Activated B cell treated with CpG ODN at 0.5 μM for 24 hours (primary cell): ENCODE data around the gene CCDC8. TPM values are rescaled to one million over a fixed set of nuclear protein-coding genes. Genes with fewer than 3 reads are reported as not detected.
"Not testable (repeated sequence)": the region's sequence is repeated elsewhere in the genome, so short reads cannot be mapped to it uniquely, and the experiment has no call there.

Experiments
- ATAC-seq: fragments of 200-7000 bp; cut with Tn5 transposase; one replicate; pipeline ENCODE4 v1.10.0; 2021; ENCODE audit warnings: low read depth, mild to moderate bottlenecking, moderate library complexity
- CTCF ChIA-PET: fragments of 350-600 bp; sonication (Branson Sonifier 250); formaldehyde crosslinking; loops from one replicate; lab custom pipeline; 2021; ENCODE audit warnings: antibody characterized with exemption; lab: Charles Lee
- POLR2A ChIA-PET: fragments of 350-600 bp; sonication (Branson Sonifier 250); formaldehyde crosslinking; loops from one replicate; lab custom pipeline; 2021; ENCODE audit warnings: antibody characterized with exemption; lab: Charles Lee
- DNase-seq: peaks from one replicate; pipeline ENCODE4 v3.0.0; 2022
- H3K27ac Mint-ChIP-seq: one replicate; pipeline ENCODE4 v1.8.0; 2020; ENCODE audit warnings: mixed read lengths
- H3K27me3 Mint-ChIP-seq: one replicate; pipeline ENCODE4 v1.8.0; 2021; ENCODE audit warnings: mixed read lengths
- H3K36me3 Mint-ChIP-seq: one replicate; pipeline ENCODE4 v1.8.0; 2021; ENCODE audit warnings: low read depth, mixed read lengths
- H3K4me1 Mint-ChIP-seq: one replicate; pipeline ENCODE4 v1.8.0; 2021; ENCODE audit warnings: mixed read lengths
- H3K4me3 Mint-ChIP-seq: one replicate; pipeline ENCODE4 v1.8.0; 2020; ENCODE audit warnings: mild to moderate bottlenecking, mixed read lengths
- H3K9me3 Mint-ChIP-seq: one replicate; pipeline ENCODE4 v1.8.0; 2020; ENCODE audit warnings: mixed read lengths
- intact Hi-C: fragments of 100-400 bp; cut with micrococcal nuclease; formaldehyde crosslinking; loops from one replicate; pipeline ENCODE4 v1.15.1; 2024
- total RNA-seq: library from RNA; stranded (reverse); gene quantifications from 2 replicates; pipeline ENCODE4 v1.2.3, GENCODE V29; 2022
- TF ChIP-seq, protein P1 (sequence below): fragments of 200-600 bp; IDR thresholded peaks from one replicate; pipeline ENCODE4 v1.8.0; 2022; ENCODE audit warnings: antibody characterized with exemption, mild to moderate bottlenecking

The CCDC8 gene
- total RNA-seq, 1 donor from 2014 or later: not detected

DNA sequence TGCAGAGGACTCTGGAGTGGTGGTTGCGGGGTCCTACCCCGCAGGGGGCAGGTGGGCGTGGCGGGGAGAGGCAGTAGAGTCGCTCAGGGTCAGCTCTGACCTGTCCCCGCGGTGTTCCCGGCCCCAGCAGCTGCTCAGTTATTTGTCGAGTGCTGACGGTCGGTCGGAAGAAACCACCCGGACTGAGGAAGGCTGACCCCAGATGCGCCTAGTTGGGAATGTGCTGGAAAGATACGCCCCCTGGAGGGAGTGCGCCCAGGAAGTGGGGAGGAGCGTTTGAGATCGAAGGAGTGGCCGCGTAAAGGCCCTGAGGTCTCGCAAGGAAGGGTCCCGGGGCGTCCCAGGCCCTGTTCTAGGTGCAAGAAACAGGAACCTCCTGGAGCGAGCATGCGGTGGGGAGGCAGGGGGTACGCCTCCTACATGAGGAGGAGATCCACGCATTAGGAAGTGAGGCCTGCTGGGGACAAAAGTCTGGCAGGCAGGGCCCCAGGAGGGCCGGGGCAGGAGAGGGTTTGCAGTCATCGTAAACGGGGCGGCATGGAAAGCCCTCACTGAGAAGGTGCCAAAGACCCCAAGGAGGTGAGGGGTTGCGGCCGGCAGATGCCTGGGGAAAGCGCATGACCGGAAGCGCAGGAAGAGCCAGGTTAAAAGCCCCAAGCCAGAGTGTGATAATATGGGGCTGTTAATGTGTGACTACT, 9.2 kb downstream of the CCDC8 start:
- POLR2A ChIA-PET: interaction anchor here (0.6 kb wide), 2 partner anchors 116 to 1245 kb away, joined by 3 to 5 read pairs; no protein-coding TSS in a partner anchor
- Mint-ChIP-seq H3K9me3 (no peaks in the 10 kb centered on the region), H3K4me3 (peak overlapping the region; percentile 45), H3K36me3 (no peaks in the 10 kb centered on the region), H3K4me1 (peaks cover 15% of the 10 kb centered on the region), H3K27ac (no peak overlapping the region), H3K27me3 (peaks cover 53% of the 10 kb centered on the region)
- DNase-seq (no peak), ATAC-seq (no peak)
- TF ChIP-seq, protein P1, sequence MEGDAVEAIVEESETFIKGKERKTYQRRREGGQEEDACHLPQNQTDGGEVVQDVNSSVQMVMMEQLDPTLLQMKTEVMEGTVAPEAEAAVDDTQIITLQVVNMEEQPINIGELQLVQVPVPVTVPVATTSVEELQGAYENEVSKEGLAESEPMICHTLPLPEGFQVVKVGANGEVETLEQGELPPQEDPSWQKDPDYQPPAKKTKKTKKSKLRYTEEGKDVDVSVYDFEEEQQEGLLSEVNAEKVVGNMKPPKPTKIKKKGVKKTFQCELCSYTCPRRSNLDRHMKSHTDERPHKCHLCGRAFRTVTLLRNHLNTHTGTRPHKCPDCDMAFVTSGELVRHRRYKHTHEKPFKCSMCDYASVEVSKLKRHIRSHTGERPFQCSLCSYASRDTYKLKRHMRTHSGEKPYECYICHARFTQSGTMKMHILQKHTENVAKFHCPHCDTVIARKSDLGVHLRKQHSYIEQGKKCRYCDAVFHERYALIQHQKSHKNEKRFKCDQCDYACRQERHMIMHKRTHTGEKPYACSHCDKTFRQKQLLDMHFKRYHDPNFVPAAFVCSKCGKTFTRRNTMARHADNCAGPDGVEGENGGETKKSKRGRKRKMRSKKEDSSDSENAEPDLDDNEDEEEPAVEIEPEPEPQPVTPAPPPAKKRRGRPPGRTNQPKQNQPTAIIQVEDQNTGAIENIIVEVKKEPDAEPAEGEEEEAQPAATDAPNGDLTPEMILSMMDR: no peak
- intact Hi-C loops: loop anchor here (5.0 kb wide), 1 partner anchor 258 kb away; the partner anchor contains the start of gene DACT3
- CTCF ChIA-PET: interaction anchor here (0.9 to 1.1 kb wide), 2 partner anchors 83 to 84 kb away, joined by 3 to 6 read pairs; no protein-coding TSS in a partner anchor

GRCh38 chr19:46402725-46403124, 10.6 kb downstream of the CCDC8 start:
- Mint-ChIP-seq H3K27me3 (peaks cover 47% of the 10 kb centered on the region), H3K4me3 (no peak overlapping the region), H3K36me3 (no peaks in the 10 kb centered on the region), H3K27ac (no peak overlapping the region), H3K9me3 (no peaks in the 10 kb centered on the region), H3K4me1 (peaks cover 15% of the 10 kb centered on the region)
- ATAC-seq: no peak
- intact Hi-C loops: loop anchor here (1.0 to 5.0 kb wide), 3 partner anchors 85 to 260 kb away; partner anchors contain the start of gene DACT3
- DNase-seq: no peak
- TF ChIP-seq, protein P1: no peak
- POLR2A ChIA-PET: no interaction called here
- CTCF ChIA-PET: interaction anchor here (1.0 to 1.3 kb wide), 2 partner anchors 84 to 120 kb away, joined by 3 read pairs; no protein-coding TSS in a partner anchor

- H3K4me3 Mint-ChIP-seq, H3K36me3 Mint-ChIP-seq, intact Hi-C loops, DNase-seq, H3K9me3 Mint-ChIP-seq, ATAC-seq, H3K4me1 Mint-ChIP-seq, H3K27ac Mint-ChIP-seq: not testable (repeated sequence)
- POLR2A ChIA-PET: interaction anchor here (0.6 kb wide), 1 partner anchor 1219 kb away, joined by 3 read pairs; no protein-coding TSS in a partner anchor
- H3K27me3 Mint-ChIP-seq: peaks cover 16% of the 10 kb centered on the region
- CTCF ChIA-PET: interaction anchor here (0.9 kb wide), 2 partner anchors 90 to 115 kb away, joined by 3 read pairs; no protein-coding TSS in a partner anchor
Measured at GRCh38 chr19:46397801-46398479, 15.4 kb downstream of the CCDC8 start.

- ChIA-PET CTCF (interaction anchor here (0.6 to 1.3 kb wide), 2 partner anchors 54 to 268 kb away, joined by 3 read pairs; no protein-coding TSS in a partner anchor), POLR2A (interaction anchor here (0.7 kb wide), 2 partner anchors 21 to 322 kb away, joined by 4 to 6 read pairs; no protein-coding TSS in a partner anchor)
- intact Hi-C loops: loop anchor here (2.0 kb wide), 1 partner anchor 114 kb away; no protein-coding TSS in a partner anchor
- no peak overlapping the region for H3K4me3 Mint-ChIP-seq
- H3K4me1 Mint-ChIP-seq: peaks cover 3% of the 10 kb centered on the region
- peaks cover 28% of the 10 kb centered on the region for H3K36me3 Mint-ChIP-seq
- DNase-seq (no peak), ATAC-seq (no peak)
- TF ChIP-seq, protein P1: no peak
- H3K27me3 Mint-ChIP-seq: peaks cover 10% of the 10 kb centered on the region
- H3K9me3 Mint-ChIP-seq: no peaks in the 10 kb centered on the region
- no peak overlapping the region for H3K27ac Mint-ChIP-seq
Measured at GRCh38 chr19:46394402-46394797, 19.0 kb downstream of the CCDC8 start.
